HG03354 (cell line): ENCODE measurements around the gene MBNL1.

Source experiments
- ATAC-seq: cut with Tn5 transposase; IDR thresholded peaks from one replicate; pipeline ENCODE4 v1.9.1; 2021; ENCODE audit warnings: mild to moderate bottlenecking; ENCODE audit not compliant: unreplicated experiment, poor library complexity, severe bottlenecking

Gene MBNL1, protein sequence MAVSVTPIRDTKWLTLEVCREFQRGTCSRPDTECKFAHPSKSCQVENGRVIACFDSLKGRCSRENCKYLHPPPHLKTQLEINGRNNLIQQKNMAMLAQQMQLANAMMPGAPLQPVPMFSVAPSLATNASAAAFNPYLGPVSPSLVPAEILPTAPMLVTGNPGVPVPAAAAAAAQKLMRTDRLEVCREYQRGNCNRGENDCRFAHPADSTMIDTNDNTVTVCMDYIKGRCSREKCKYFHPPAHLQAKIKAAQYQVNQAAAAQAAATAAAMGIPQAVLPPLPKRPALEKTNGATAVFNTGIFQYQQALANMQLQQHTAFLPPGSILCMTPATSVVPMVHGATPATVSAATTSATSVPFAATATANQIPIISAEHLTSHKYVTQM

DNA sequence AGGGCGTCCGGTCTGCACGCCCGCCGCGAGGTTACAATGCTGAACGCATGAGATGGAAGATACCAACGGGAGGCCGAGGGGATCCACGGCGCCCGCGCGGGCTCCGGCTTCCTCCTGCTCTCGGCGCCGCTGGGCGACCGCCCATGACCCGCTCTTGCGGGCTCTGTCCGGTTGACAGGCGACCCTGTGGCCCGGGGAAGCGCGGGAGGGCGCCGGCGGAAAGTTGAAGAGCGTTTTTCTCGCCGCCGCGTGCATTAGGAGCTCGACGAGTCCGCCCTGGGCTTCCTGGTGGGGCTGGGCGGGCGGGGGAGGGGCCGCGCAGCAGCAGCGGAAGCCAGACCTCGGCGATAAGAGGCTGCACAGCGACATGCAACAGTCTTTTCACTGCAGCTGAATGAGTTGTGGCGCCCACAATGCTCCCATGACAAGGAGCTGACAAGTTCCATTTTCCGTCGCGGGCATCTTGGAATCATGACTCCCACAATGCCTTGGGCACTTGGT, at the start of gene MBNL1:
Gene MBNL1 (plus strand): TSS at position 375 of the 501 bp plus-strand sequence. CDS start 31,265 bp downstream, outside the sequence.
- peak; percentile 73 for ATAC-seq

DNA sequence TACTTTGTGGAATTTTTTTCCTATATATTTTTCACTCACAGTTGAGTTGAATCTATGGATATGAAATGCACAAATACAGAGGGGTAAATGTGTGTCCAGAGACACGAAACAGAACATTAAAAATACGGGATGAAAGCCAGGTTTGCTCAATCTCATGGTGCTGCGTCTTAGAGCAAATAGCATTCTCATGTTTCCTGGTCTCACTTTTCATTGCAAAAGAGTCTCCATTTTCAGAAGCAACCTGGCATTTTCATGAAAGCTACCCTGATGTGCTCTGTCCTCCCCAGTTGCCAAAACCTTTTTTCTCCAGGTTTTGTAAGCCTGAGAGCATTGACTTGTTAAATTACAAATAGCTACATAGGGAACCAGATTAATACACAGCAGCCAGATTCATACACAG, 49.5 kb upstream of the MBNL1 start:
- no peak for ATAC-seq

- no peak for ATAC-seq
Observed at GRCh38 chr3:152219769-152220255, 48.9 kb upstream of the MBNL1 start.

DNA sequence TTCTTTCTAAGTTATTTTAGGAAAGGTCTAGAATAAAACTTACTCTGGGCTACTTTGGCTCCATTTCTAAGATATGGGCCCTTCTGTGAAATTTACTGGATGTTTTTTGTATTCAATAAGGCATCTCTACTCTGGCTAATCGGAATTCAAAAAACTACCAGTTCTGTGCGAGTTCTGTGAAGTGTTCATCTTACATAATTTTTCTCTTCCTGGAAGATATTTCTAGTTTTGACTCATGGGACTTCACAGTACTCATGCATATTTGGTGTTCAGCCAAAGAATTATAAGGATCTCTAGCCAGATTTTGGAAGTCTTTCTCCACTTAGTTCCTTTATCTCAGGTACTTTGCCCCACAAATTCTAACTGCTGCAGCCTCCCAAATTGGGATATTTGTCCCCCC, 46.4 kb upstream of the MBNL1 start:
- ATAC-seq = no peak

GRCh38 chr3:152225201-152225600, 43.5 kb upstream of the MBNL1 start:
- ATAC-seq = no peak

GRCh38 chr3:152226176-152226575, 42.6 kb upstream of the MBNL1 start:
- ATAC-seq = no peak

DNA sequence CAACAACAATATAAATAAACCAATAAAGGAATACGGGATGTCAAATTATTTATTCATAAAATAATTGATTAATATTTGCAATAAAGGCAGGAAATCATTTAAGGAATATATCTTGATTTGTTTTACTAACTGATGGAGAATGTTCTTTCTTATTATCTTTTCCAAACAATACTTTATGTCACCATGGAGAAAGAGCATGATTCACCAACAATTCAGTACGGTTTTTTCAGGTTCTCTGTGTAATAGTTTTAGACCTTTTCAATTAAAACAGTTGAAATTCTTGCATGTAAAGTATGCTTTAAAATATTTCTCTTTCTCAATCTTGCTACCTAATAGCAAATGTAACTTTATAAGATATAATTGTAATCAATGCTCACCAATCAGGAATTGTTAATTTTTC, 41.7 kb upstream of the MBNL1 start:
- no peak for ATAC-seq

GRCh38 chr3:152229692-152230091, 39.0 kb upstream of the MBNL1 start:
- ATAC-seq = no peak

- no peak for ATAC-seq
Observed at GRCh38 chr3:152230370-152230769, 38.4 kb upstream of the MBNL1 start.

- ATAC-seq = no peak
Observed at GRCh38 chr3:152232001-152232400, 36.7 kb upstream of the MBNL1 start.

GRCh38 chr3:152232679-152233078, 36.0 kb upstream of the MBNL1 start:
- no peak for ATAC-seq

DNA sequence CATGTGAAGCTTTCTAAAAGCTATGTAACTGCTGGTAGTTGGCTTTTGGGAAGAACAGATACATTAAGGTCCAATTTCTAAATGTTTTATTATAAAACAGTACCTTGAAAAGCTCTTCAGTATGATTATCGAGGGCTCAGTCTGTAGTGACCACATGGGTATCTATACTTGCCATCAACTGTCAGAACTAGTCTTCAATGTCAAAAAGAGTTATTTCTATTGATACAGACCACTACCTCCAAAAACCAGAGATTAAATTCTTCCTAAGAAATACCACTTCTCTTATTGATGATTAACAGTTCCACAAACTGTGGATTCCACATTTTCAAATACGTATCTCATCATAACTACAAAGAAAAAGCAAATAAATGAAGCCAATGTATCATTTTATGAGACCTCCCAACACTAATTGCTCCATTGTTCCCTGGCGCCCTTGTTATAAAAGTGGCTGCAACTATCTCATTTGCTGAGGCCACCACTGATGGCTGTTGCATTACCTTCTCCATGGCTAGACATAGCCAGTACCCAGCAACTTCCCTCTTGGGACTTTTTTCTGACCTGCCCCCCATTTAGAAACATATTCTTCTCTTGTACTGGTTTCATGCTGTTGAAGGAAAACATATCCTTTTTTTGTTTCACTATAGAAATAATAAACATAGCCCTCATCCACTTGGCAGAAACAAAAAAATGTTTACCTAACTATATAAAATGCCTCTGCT, 33.9 kb upstream of the MBNL1 start:
- no peak for ATAC-seq

- peak; percentile 53 for ATAC-seq
Observed at GRCh38 chr3:152235709-152236298, 32.9 kb upstream of the MBNL1 start.

- no peak for ATAC-seq
Observed at GRCh38 chr3:152236716-152237115, 32.0 kb upstream of the MBNL1 start.

GRCh38 chr3:152241142-152242017, 27.3 kb upstream of the MBNL1 start:
- peak; percentile 74 for ATAC-seq

DNA sequence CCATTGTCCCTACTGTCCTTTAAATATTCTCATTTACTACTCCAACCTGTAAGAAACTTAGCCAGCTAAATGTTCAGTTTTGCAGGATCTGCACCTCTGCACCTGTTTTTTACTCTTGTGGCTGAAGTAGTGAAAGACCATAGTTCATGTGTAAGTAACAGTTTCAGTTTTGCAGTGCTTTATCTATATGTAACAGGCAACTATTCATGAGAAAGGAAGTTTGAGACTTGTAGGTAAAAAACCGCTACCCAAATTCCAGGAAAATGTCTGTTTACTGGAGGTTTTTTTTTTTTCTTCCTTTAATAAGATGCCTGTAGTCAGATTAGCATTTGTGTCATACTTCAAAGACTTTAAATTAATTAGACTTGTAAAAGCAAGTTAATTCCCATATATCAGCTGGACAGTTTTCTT, 25.4 kb upstream of the MBNL1 start:
- ATAC-seq = peak; percentile 74

GRCh38 chr3:152243721-152244516, 24.8 kb upstream of the MBNL1 start:
- ATAC-seq = peak; percentile 34

DNA sequence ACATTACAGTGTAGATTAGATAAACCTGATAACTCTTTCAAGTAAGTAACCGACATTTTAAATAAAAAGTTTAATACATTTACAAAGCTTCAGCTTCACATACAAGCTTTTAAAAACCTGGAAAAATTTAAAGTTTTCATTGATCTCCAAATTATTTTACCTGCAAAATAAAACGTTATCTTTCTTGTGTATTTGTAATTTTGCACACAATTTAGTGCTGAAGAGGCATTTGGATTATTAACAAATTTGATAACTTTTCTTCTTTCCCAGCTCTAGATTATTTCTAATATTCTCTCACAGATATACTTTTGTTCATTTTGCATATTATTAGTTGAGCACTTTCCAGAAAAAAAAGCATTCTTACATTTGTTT, 24.2 kb upstream of the MBNL1 start:
- ATAC-seq = no peak
